ENCODE results near the gene LNX2.

Gene LNX2

GRCh38 chr13:27516103-27516502 is 104.2 kb downstream of the LNX2 start:
- no peak for DNase-seq (ENCODE audit: low read depth)
- no peak overlapping the region for H3K4me3 ChIP-seq (ENCODE audit: control insufficient read depth, low read depth, low read length)
- TF ChIP-seq, protein P1, sequence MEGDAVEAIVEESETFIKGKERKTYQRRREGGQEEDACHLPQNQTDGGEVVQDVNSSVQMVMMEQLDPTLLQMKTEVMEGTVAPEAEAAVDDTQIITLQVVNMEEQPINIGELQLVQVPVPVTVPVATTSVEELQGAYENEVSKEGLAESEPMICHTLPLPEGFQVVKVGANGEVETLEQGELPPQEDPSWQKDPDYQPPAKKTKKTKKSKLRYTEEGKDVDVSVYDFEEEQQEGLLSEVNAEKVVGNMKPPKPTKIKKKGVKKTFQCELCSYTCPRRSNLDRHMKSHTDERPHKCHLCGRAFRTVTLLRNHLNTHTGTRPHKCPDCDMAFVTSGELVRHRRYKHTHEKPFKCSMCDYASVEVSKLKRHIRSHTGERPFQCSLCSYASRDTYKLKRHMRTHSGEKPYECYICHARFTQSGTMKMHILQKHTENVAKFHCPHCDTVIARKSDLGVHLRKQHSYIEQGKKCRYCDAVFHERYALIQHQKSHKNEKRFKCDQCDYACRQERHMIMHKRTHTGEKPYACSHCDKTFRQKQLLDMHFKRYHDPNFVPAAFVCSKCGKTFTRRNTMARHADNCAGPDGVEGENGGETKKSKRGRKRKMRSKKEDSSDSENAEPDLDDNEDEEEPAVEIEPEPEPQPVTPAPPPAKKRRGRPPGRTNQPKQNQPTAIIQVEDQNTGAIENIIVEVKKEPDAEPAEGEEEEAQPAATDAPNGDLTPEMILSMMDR (IDR thresholded peaks at IDR 0.05; ENCODE audit: control insufficient read depth, insufficient read depth, low read depth, low read length, missing control alignments) = no peak

DNA sequence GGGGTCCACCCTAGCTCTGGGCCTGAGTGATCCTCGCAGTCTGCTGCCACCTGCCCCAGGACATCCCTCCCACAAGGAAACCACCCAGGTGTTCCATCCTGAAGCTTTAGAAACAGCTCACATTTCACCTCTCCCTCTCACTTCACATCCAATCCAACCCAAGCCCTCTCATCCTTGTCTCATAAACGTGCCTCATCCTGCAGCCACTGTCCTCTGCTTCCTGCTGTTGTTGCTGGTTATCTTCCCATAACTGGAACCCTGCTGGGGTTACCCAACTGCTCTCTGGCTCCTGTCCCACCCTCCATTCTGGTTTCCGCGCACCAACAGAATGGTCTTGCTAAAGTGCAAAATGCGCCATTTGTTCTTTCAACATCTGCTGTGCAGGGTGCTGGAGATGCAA is 110.2 kb downstream of the LNX2 start:
- TF ChIP-seq, protein P1 (IDR thresholded peaks at IDR 0.05; ENCODE audit: control insufficient read depth, insufficient read depth, low read depth, low read length, missing control alignments) = no peak
- H3K4me3 ChIP-seq (ENCODE audit: control insufficient read depth, low read depth, low read length) = no peak overlapping the region
- no peak for DNase-seq (ENCODE audit: low read depth)

- TF ChIP-seq, protein P1 (IDR thresholded peaks at IDR 0.05; ENCODE audit: control insufficient read depth, insufficient read depth, low read depth, low read length, missing control alignments) = no peak
- DNase-seq (ENCODE audit: low read depth) = no peak
- no peak overlapping the region for H3K4me3 ChIP-seq (ENCODE audit: control insufficient read depth, low read depth, low read length)
These were observed 111.5 kb downstream of the LNX2 start for GRCh38 chr13:27508802-27509201.

DNA sequence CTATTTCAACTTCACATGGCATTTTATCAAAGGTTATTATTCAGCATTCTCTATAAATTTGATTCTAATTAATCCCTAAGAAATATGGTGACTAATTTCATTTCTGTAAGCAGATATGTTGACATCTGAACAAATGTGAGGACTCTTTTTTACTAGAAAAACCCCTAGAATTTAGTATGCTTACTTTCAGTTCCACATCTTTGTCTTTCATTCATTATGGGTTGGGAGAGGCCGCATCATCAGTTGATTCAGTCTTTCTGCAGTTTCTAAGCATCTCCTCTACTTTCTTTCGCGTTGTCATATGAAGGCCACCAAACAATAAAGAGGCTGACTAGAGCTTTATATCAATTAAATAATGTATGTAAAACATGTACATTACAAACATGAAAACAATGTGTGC is 114.5 kb downstream of the LNX2 start:
- TF ChIP-seq, protein P1 (IDR thresholded peaks at IDR 0.05; ENCODE audit: control insufficient read depth, insufficient read depth, low read depth, low read length, missing control alignments) = no peak

DNA sequence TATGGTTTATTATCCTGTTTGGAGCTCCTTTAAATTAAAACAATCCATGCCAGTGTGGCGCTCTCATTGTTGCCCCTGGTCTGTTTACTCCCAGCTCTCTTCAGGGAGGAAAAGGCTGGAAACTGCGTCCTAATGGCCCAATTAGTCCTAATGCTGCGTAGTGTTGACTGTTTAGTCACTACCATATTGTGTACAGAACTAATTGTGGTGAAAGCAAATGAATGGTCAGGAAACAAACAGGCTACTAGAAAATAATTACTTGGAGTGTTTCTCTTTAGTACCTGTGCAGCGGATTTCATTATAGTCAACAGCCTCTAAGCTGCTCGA is 115.5 kb downstream of the LNX2 start:
- no peak overlapping the region for H3K4me3 ChIP-seq (ENCODE audit: control insufficient read depth, low read depth, low read length)
- no peak for DNase-seq (ENCODE audit: low read depth)
- TF ChIP-seq, protein P1 (IDR thresholded peaks at IDR 0.05; ENCODE audit: control insufficient read depth, insufficient read depth, low read depth, low read length, missing control alignments) = no peak

More for the DNA sequence above, 114.5 kb downstream of the LNX2 start:
- DNase-seq (ENCODE audit: low read depth) = no peak
- no peak overlapping the region for H3K4me3 ChIP-seq (ENCODE audit: control insufficient read depth, low read depth, low read length)

GRCh38 chr13:27504128-27504867 is 116.0 kb downstream of the LNX2 start:
- TF ChIP-seq, protein P1 (IDR thresholded peaks at IDR 0.05; ENCODE audit: control insufficient read depth, insufficient read depth, low read depth, low read length, missing control alignments) = no peak
- no peak overlapping the region for H3K4me3 ChIP-seq (ENCODE audit: control insufficient read depth, low read depth, low read length)
- no peak for DNase-seq (ENCODE audit: low read depth)

Data from AG09309 (cell line).